ENCODE results near the gene PIK3CD. TPM values are rescaled to one million over a fixed set of nuclear protein-coding genes. Genes with fewer than 3 reads are reported as not detected.

PIK3CD gene
- total and polyA plus RNA-seq, 10 of the 15 experiments (the other 5 are each of a cell fraction or from before 2014, with no cell fraction given) = 7.0 to 101 (median 51.1) TPM

DNA sequence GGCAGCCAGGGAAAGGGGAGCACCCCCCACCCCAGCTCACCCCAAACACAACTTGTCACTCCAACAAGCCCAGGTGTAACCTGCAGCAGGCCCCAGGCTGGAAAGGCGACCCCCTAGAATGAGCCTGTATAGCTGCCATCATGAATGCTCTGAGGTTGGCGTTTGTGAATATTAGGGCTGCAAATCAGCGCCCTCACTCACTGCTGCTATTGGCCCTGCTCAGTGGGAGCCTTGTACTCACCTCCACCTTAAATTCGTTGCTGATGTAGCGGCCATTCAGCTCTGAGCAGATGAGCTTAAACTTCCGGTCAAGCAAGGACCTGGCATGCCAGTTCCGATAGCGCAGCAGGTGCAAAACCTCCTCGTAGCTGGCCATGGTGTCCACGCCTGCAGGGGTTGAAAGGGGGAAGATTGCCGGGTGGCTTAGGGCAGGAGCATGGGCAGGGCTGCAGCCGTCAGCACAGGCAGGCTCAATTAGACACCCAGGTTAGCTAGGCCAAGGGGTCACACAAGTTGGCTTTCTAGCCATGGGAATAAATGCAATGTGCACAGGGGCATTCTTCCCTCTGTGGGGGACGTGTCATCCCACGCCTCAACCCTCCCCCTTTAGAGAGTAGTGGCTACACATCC is 81.7 kb downstream of the PIK3CD start:
- no TSS peak for BruUV-seq (replicated peaks)
- no peak; the same call in 1 of the 3 replicates for ATAC-seq
- POLR2A ChIA-PET = interaction anchor here (0.5 to 0.6 kb wide), 2 partner anchors 127 to 223 kb away, joined by 3 to 5 read pairs; no protein-coding TSS in a partner anchor
- TF ChIP-seq POLR2A (IDR thresholded peaks at IDR 0.05; ENCODE audit: low read depth, low read length) = peak; percentile 28; the same call in 1 of the 2 replicates
- 0 out of 2 replicates have a peak, but pooled peaks have one; percentile 14 for TF ChIP-seq POLR2AphosphoS2 (IDR thresholded peaks at IDR 0.05; ENCODE audit: low read depth, low read length)
- TF ChIP-seq ATF7 (IDR thresholded peaks at IDR 0.05; ENCODE audit: low read depth) = no peak
- TF ChIP-seq PAX5 (IDR thresholded peaks at IDR 0.05; ENCODE audit: borderline replicate concordance, low read depth, low read length) = no peak
- peak; percentile 66; the same call in 1 of the 2 replicates for TF ChIP-seq POLR2AphosphoS5 (IDR thresholded peaks at IDR 0.05; ENCODE audit: low read length)
- TF ChIP-seq SPI1 (IDR thresholded peaks at IDR 0.05; ENCODE audit: borderline replicate concordance, insufficient read depth, low read depth, low read length) = no peak
- TF ChIP-seq CHD1 (IDR thresholded peaks at IDR 0.05; ENCODE audit: low read depth, low read length) = no peak
- Histone ChIP-seq H3K27me3 (replicated peaks in 1 of 2; ENCODE audit: control insufficient read depth in 2 of 2, insufficient read depth in 2 of 2, low read length in 1 of 2) (no peaks in the 10 kb centered on the region), H3K27ac (ENCODE audit: control insufficient read depth, insufficient read depth) (no peak overlapping the region), H3K79me2 (ENCODE audit: control insufficient read depth, insufficient read depth, low read length) (no peaks in the 10 kb centered on the region), H2AFZ (ENCODE audit: control insufficient read depth, low read depth, low read length) (no peak overlapping the region), H3K36me3 (ENCODE audit: control insufficient read depth in 2 of 2, insufficient read depth in 2 of 2, low read length in 1 of 2) (peaks cover 45 to 50% of the 10 kb centered on the region in 2 experiments), H3K9ac (ENCODE audit: control insufficient read depth, insufficient read depth, low read length) (no peak overlapping the region), H3K4me3 (no peak overlapping the region), H4K20me1 (ENCODE audit: control insufficient read depth, insufficient read depth) (no peaks in the 10 kb centered on the region), H3K4me1 (ENCODE audit: control insufficient read depth, insufficient read depth, low read length) (peaks cover 5% of the 10 kb centered on the region; the same call in 1 of the 2 replicates), H3K4me2 (ENCODE audit: control insufficient read depth, insufficient read depth) (no peak overlapping the region), H3K9me3 (replicated peaks; ENCODE audit: control insufficient read depth, insufficient read depth, low read length) (no peaks in the 10 kb centered on the region; the same call in 2 of the 3 replicates)
- RAD21 ChIA-PET (ENCODE audit: unreplicated experiment) = no interaction called here
- 83% methylated on average over 13 of the region's 14 CpGs for WGBS (ENCODE audit: insufficient coverage, insufficient replicate concordance, low lambda C conversion rate, missing lambda C conversion rate)
- SMC1A ChIA-PET (ENCODE audit: uncharacterized antibody, unreplicated experiment) = interaction anchor here (1.2 kb wide), 1 partner anchor 136 kb away, joined by 3 read pairs; no protein-coding TSS in a partner anchor
- intact Hi-C loops (cut with micrococcal nuclease; ENCODE audit: unreplicated experiment) (no loop called here), in situ Hi-C loops (cut with MboI) (no loop called here)
- CTCF ChIA-PET = interaction anchor here (1.8 kb wide), 1 partner anchor 137 kb away, joined by 4 read pairs; no protein-coding TSS in a partner anchor
- no peak for FAIRE-seq
- DNase-seq (ENCODE audit: low read depth, low spot score) = no peak

DNA sequence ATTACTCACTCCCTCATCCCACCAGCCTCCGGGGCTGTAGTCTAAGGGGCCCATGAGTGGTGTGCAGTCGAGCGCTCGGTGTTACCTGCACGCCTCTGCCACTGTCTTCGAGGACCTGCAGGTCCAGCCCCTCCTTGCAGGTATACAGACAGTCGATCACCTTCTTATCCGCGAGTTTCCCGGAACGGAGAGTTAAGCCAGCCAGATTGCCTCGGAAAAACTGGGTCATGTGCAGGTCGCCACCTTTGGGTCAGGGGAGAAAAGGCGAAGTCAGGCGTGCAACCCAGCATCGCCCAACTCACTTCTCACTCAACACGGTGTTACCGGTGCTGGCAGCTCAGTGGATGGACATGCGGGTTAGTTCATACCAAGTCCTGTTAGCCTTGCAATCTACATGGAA is 84.3 kb downstream of the PIK3CD start:
- ChIA-PET POLR2A (no interaction called here), SMC1A (ENCODE audit: uncharacterized antibody, unreplicated experiment) (no interaction called here), RAD21 (ENCODE audit: unreplicated experiment) (no interaction called here), CTCF (interaction anchor here (0.8 kb wide), 1 partner anchor 14 kb away, joined by 4 read pairs; no protein-coding TSS in a partner anchor)
- intact Hi-C loops (cut with micrococcal nuclease; ENCODE audit: unreplicated experiment) (no loop called here), in situ Hi-C loops (cut with MboI) (no loop called here)
- Histone ChIP-seq H3K36me3 (ENCODE audit: control insufficient read depth in 2 of 2, insufficient read depth in 2 of 2, low read length in 1 of 2) (peaks cover 40 to 41% of the 10 kb centered on the region in 2 experiments), H3K27me3 (replicated peaks in 1 of 2; ENCODE audit: control insufficient read depth in 2 of 2, insufficient read depth in 2 of 2, low read length in 1 of 2) (no peaks in the 10 kb centered on the region), H3K9me3 (replicated peaks; ENCODE audit: control insufficient read depth, insufficient read depth, low read length) (no peaks in the 10 kb centered on the region; the same call in 2 of the 3 replicates), H3K4me2 (ENCODE audit: control insufficient read depth, insufficient read depth) (no peak overlapping the region), H3K4me3 (no peak overlapping the region), H3K27ac (ENCODE audit: control insufficient read depth, insufficient read depth) (no peak overlapping the region), H3K4me1 (ENCODE audit: control insufficient read depth, insufficient read depth, low read length) (peaks cover 5% of the 10 kb centered on the region; the same call in 1 of the 2 replicates), H2AFZ (ENCODE audit: control insufficient read depth, low read depth, low read length) (no peak overlapping the region), H3K9ac (ENCODE audit: control insufficient read depth, insufficient read depth, low read length) (no peak overlapping the region), H4K20me1 (ENCODE audit: control insufficient read depth, insufficient read depth) (no peaks in the 10 kb centered on the region), H3K79me2 (ENCODE audit: control insufficient read depth, insufficient read depth, low read length) (no peaks in the 10 kb centered on the region)
- BruUV-seq (replicated peaks) = no TSS peak
- WGBS (ENCODE audit: insufficient coverage, insufficient replicate concordance, low lambda C conversion rate, missing lambda C conversion rate) = 66% methylated on average over 19 of the region's 19 CpGs
- DNase-seq (ENCODE audit: low read depth, low spot score) (no peak), ATAC-seq (no peak), FAIRE-seq (no peak)
- TF ChIP-seq, protein P1, sequence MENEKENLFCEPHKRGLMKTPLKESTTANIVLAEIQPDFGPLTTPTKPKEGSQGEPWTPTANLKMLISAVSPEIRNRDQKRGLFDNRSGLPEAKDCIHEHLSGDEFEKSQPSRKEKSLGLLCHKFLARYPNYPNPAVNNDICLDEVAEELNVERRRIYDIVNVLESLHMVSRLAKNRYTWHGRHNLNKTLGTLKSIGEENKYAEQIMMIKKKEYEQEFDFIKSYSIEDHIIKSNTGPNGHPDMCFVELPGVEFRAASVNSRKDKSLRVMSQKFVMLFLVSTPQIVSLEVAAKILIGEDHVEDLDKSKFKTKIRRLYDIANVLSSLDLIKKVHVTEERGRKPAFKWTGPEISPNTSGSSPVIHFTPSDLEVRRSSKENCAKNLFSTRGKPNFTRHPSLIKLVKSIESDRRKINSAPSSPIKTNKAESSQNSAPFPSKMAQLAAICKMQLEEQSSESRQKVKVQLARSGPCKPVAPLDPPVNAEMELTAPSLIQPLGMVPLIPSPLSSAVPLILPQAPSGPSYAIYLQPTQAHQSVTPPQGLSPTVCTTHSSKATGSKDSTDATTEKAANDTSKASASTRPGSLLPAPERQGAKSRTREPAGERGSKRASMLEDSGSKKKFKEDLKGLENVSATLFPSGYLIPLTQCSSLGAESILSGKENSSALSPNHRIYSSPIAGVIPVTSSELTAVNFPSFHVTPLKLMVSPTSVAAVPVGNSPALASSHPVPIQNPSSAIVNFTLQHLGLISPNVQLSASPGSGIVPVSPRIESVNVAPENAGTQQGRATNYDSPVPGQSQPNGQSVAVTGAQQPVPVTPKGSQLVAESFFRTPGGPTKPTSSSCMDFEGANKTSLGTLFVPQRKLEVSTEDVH (IDR thresholded peaks at IDR 0.05; ENCODE audit: low read depth, partially characterized antibody) = no peak
- TF ChIP-seq WRNIP1 (IDR thresholded peaks at IDR 0.05; ENCODE audit: borderline replicate concordance, low read depth, low read length) (no peak), MXI1 (IDR thresholded peaks at IDR 0.05; ENCODE audit: low read depth, low read length) (no peak), MYC (IDR thresholded peaks at IDR 0.05; ENCODE audit: insufficient read depth, insufficient read length, insufficient replicate concordance, low read length, severe bottlenecking) (no peak), MYB (IDR thresholded peaks at IDR 0.05; ENCODE audit: borderline replicate concordance, low read depth, low read length) (no peak), KDM1A (IDR thresholded peaks at IDR 0.05; ENCODE audit: borderline replicate concordance) (no peak), CREM (IDR thresholded peaks at IDR 0.05; ENCODE audit: low read depth) (no peak), SUPT20H (IDR thresholded peaks at IDR 0.05; ENCODE audit: borderline replicate concordance, control insufficient read depth, low read depth, low read length) (no peak)
